H1 (cell line): ENCODE measurements around the gene WDR90. TPM values are rescaled to one million over a fixed set of nuclear protein-coding genes. Genes with fewer than 3 reads are reported as not detected.

Experiments used
- CTCF ChIA-PET: fragments of 300-600 bp; sonication (Branson Sonifier 250); formaldehyde crosslinking; loops from one replicate; lab custom pipeline; 2021; ENCODE audit not compliant: partially characterized antibody; lab: Charles Lee
- POLR2A ChIA-PET: fragments of 300-600 bp; sonication (Branson Sonifier 250); formaldehyde crosslinking; loops from one replicate; lab custom pipeline; 2021; ENCODE audit warnings: inconsistent platforms; ENCODE audit not compliant: partially characterized antibody; lab: Charles Lee
- DNase-seq, 2 experiments: peaks; one replicate each; pipeline versions ENCODE4 v3.0.0 to v3.0.0-alpha.2; 2010 to 2022; ENCODE audit warnings: low spot score in 2 of 2, low read depth in 1 of 2, mixed read lengths in 1 of 2
- FAIRE-seq: peaks from 2 replicates; lab custom pipeline; 2011; peaks lifted over from hg19 to GRCh38; lab: Jason Lieb, UNC
- H2AFZ ChIP-seq: 2 replicates; pipeline ENCODE4 v1.8.1; 2012; ENCODE audit warnings: low read length, inconsistent platforms
- H2AK5ac ChIP-seq: 2 replicates; pipeline ENCODE4 v1.6.1; 2013; ENCODE audit warnings: low read depth, low read length
- H2BK120ac ChIP-seq: replicated peaks from 2 replicates; pipeline ENCODE3; 2013; ENCODE audit warnings: low read depth, low read length, inconsistent platforms
- H2BK12ac ChIP-seq: 2 replicates; pipeline ENCODE4 v1.6.1; 2013; ENCODE audit warnings: low read depth, low read length
- H2BK15ac ChIP-seq: 2 replicates; pipeline ENCODE4 v1.6.1; 2013; ENCODE audit warnings: low read length
- H2BK20ac ChIP-seq: 2 replicates; pipeline ENCODE4 v1.6.1; 2013; ENCODE audit warnings: low read length
- H2BK5ac ChIP-seq: 2 replicates; pipeline ENCODE4 v1.6.1; 2013; ENCODE audit warnings: low read depth, low read length
- H3K14ac ChIP-seq: 2 replicates; pipeline ENCODE4 v1.6.1; 2013; ENCODE audit warnings: inconsistent platforms; ENCODE audit not compliant: insufficient read length
- H3K18ac ChIP-seq: 2 replicates; pipeline ENCODE4 v1.6.1; 2013; ENCODE audit warnings: low read length; ENCODE audit errors: extremely low read depth
- H3K23ac ChIP-seq: 2 replicates; pipeline ENCODE4 v1.6.1; 2013; ENCODE audit warnings: inconsistent platforms; ENCODE audit not compliant: insufficient read length
- H3K23me2 ChIP-seq: 2 replicates; pipeline ENCODE4 v1.6.1; 2013; ENCODE audit warnings: low read depth, low read length
- H3K27ac ChIP-seq: 2 replicates; pipeline ENCODE4 v1.6.1; 2011; ENCODE audit warnings: low read depth, low read length, inconsistent platforms
- H3K27me3 ChIP-seq, 4 experiments: replicated peaks in 1 of 4; 1 replicate in 1 of 4; 2 replicates in 3 of 4; pipeline versions ENCODE4 v1.6.1 to v1.8.1; 2011 to 2013; ENCODE audit warnings: low read length in 3 of 4, mild to moderate bottlenecking in 3 of 4, inconsistent platforms in 2 of 4, mixed read lengths in 2 of 4, moderate library complexity in 1 of 4; ENCODE audit not compliant: control insufficient read depth in 3 of 4, insufficient read depth in 3 of 4; ENCODE audit errors: extremely low read depth in 1 of 4
- H3K36me3 ChIP-seq, 4 experiments: 2 replicates each; pipeline versions ENCODE4 v1.6.1 to v1.8.1; 2011 to 2013; ENCODE audit warnings: mild to moderate bottlenecking in 4 of 4, low read length in 3 of 4, moderate library complexity in 2 of 4, control low read depth in 1 of 4, inconsistent platforms in 1 of 4; ENCODE audit not compliant: insufficient read depth in 4 of 4, control insufficient read depth in 2 of 4
- H3K4ac ChIP-seq: replicated peaks from 2 replicates; pipeline ENCODE3; 2013; ENCODE audit warnings: low read length, low read depth, mixed read lengths, inconsistent platforms; ENCODE audit not compliant: insufficient read length
- H3K4me1 ChIP-seq, 4 experiments: replicated peaks in 1 of 4; 1 replicate in 1 of 4; 2 replicates in 3 of 4; pipeline versions ENCODE4 v1.6.1 to v1.8.1; 2011 to 2013; ENCODE audit warnings: low read length in 3 of 4, inconsistent platforms in 2 of 4, mixed read lengths in 1 of 4; ENCODE audit not compliant: insufficient read depth in 4 of 4, control insufficient read depth in 3 of 4
- H3K4me2 ChIP-seq, 2 experiments: 2 replicates each; pipeline versions ENCODE4 v1.6.1 to v1.8.1; 2011 to 2013; ENCODE audit warnings: low read depth in 2 of 2, low read length in 2 of 2, control low read depth in 1 of 2, inconsistent platforms in 1 of 2, mild to moderate bottlenecking in 1 of 2; ENCODE audit not compliant: insufficient read depth in 1 of 2
- H3K4me3 ChIP-seq, 4 experiments: fragments of 200-600, 300-600 bp in 1 of 4; sonication (generic), shearing (Covaris generic), sonication (Bioruptor Twin) in 1 of 4; 2 replicates each; pipeline versions ENCODE4 v1.5.1 to v1.8.1; 2011 to 2016; ENCODE audit warnings: low read length in 4 of 4, low read depth in 3 of 4, control low read depth in 2 of 4, inconsistent platforms in 2 of 4, mild to moderate bottlenecking in 2 of 4, mixed read lengths in 1 of 4, moderate library complexity in 1 of 4; ENCODE audit not compliant: insufficient read depth in 2 of 4; ENCODE audit errors: extremely low read depth in 1 of 4
- H3K56ac ChIP-seq: replicated peaks from 2 replicates; pipeline ENCODE3; 2013; ENCODE audit warnings: low read depth, mild to moderate bottlenecking, mixed read lengths, low read length, inconsistent platforms; ENCODE audit not compliant: insufficient read length
- H3K79me1 ChIP-seq: 2 replicates; pipeline ENCODE4 v1.6.1; 2013; ENCODE audit warnings: low read depth, low read length, control low read depth
- H3K79me2 ChIP-seq, 2 experiments: 2 replicates each; pipeline versions ENCODE4 v1.6.1 to v1.8.1; 2012 to 2013; ENCODE audit warnings: low read length in 2 of 2, mild to moderate bottlenecking in 2 of 2, inconsistent platforms in 1 of 2; ENCODE audit not compliant: insufficient read depth in 2 of 2, control insufficient read depth in 1 of 2
- H3K9ac ChIP-seq, 4 experiments: replicated peaks in 1 of 4; 1 replicate in 1 of 4; 2 replicates in 3 of 4; pipeline versions ENCODE4 v1.6.1 to v1.8.1; 2011 to 2013; ENCODE audit warnings: low read depth in 3 of 4, low read length in 3 of 4, control low read depth in 2 of 4, mild to moderate bottlenecking in 2 of 4, moderate library complexity in 2 of 4, inconsistent platforms in 1 of 4; ENCODE audit errors: extremely low read depth in 1 of 4
- H3K9me3 ChIP-seq, 2 experiments: 2 replicates each; pipeline versions ENCODE4 v1.6.1 to v1.8.1; 2012 to 2013; ENCODE audit warnings: mild to moderate bottlenecking in 2 of 2, moderate library complexity in 2 of 2, control low read depth in 1 of 2, inconsistent platforms in 1 of 2, low read depth in 1 of 2, low read length in 1 of 2, mixed read lengths in 1 of 2; ENCODE audit not compliant: insufficient read depth in 2 of 2
- H4K20me1 ChIP-seq, 2 experiments: replicated peaks in 1 of 2; 2 replicates each; pipeline versions ENCODE3 to v1.8.1; 2011 to 2013; ENCODE audit warnings: inconsistent platforms in 2 of 2, low read length in 2 of 2, mild to moderate bottlenecking in 1 of 2; ENCODE audit not compliant: insufficient read depth in 2 of 2, control insufficient read depth in 1 of 2
- H4K5ac ChIP-seq: 2 replicates; pipeline ENCODE4 v1.6.1; 2013; ENCODE audit warnings: low read length, low read depth, mixed read lengths, inconsistent platforms; ENCODE audit not compliant: insufficient read length
- H4K8ac ChIP-seq: 2 replicates; pipeline ENCODE4 v1.8.0; 2013; ENCODE audit warnings: mild to moderate bottlenecking, moderate library complexity, low read length, inconsistent platforms; ENCODE audit not compliant: insufficient read depth; ENCODE audit errors: extremely low read depth
- H4K91ac ChIP-seq: replicated peaks from 2 replicates; pipeline ENCODE3; 2013; ENCODE audit warnings: low read length, mixed read lengths, inconsistent platforms; ENCODE audit not compliant: insufficient read length
- JUN ChIP-seq: IDR thresholded peaks from 2 replicates; pipeline ENCODE4 v1.6.1; 2011; ENCODE audit warnings: low read depth, mild to moderate bottlenecking, improper control_type of control experiment, low read length
- RFX5 ChIP-seq: IDR thresholded peaks from 2 replicates; pipeline ENCODE4 v1.6.1; 2011; ENCODE audit warnings: low read depth, low read length, improper control_type of control experiment, borderline replicate concordance
- SIN3A ChIP-seq, 2 experiments: IDR thresholded peaks in 1 of 2; conservative IDR thresholded peaks in 1 of 2; 2 replicates each; pipeline ENCODE4 v1.6.1; 2011 to 2012; ENCODE audit warnings: low read length in 2 of 2, improper control_type of control experiment in 1 of 2, low read depth in 1 of 2, mild to moderate bottlenecking in 1 of 2
- WGBS, 2 experiments: shearing (Covaris generic) in 1 of 2; methylation state at CpG; one replicate each; pipeline versions ENCODE4 v1.1.6 to v1.1.7; 2013 to 2015; ENCODE audit warnings: low lambda C conversion rate in 2 of 2, mixed read lengths in 2 of 2, inconsistent platforms in 1 of 2, low coverage in 1 of 2, missing lambda C conversion rate in 1 of 2; ENCODE audit not compliant: insufficient replicate concordance in 2 of 2, insufficient coverage in 1 of 2, insufficient read length in 1 of 2; ENCODE audit errors: extremely low coverage in 1 of 2, missing lambda C conversion rate in 1 of 2; 5-methylcytosine and 5-hydroxymethylcytosine counted together
- polyA plus RNA-seq, 7 experiments: library from polyadenylated mRNA; depleted of rRNA in 3 of 7; stranded (reverse) in 5 of 7; unstranded in 2 of 7; fragments of >200 nt in 5 of 7; fragments of 200-250 nt in 2 of 7; gene quantifications; 1 replicate in 5 of 7; 2 replicates in 1 of 7; 4 replicates in 1 of 7; pipeline versions ENCODE4 v1.2.1 to v1.2.3, GENCODE V29; 2011 to 2013; ENCODE audit warnings: missing spikeins in 2 of 7, mixed read lengths in 2 of 7
- total RNA-seq: library from RNA; stranded (reverse); fragmentation: NEBNext Ultra II Directional; extraction: Animal tissue kit (Norgen Biotek cat#: 25700); gene quantifications from 2 replicates; pipeline ENCODE4 v1.2.1, GENCODE V29; 2021

Gene WDR90
- total and polyA plus RNA-seq, 2 of the 8 experiments (the other 6 are each of a cell fraction or from before 2014, with no cell fraction given) = 24.0 to 47.2 TPM

GRCh38 chr16:645852-646678 is 3.1 kb upstream of the WDR90 start:
- Histone ChIP-seq H3K4me3 (no peak overlapping the region), H3K9ac (no peak overlapping the region), H3K23ac (no peak overlapping the region), H3K27me3 (peaks cover 0 to 5% (median 1%) of the 10 kb centered on the region in 4 experiments; a peak in 2 of 7 replicates), H4K91ac (no peak overlapping the region), H3K4ac (no peak overlapping the region), H3K18ac (no peak overlapping the region), H3K56ac (no peak overlapping the region), H2BK120ac (no peak overlapping the region), H3K79me1 (no peaks in the 10 kb centered on the region; the same call in 1 of the 2 replicates), H4K8ac (no peak overlapping the region), H3K9me3 (no peaks in the 10 kb centered on the region), H4K5ac (no peak overlapping the region), H3K4me1 (peaks cover 0 to 12% (median 9%) of the 10 kb centered on the region in 4 experiments; a peak in 6 of 7 replicates), H2AK5ac (no peak overlapping the region), H4K20me1 (peaks cover 0 to 7% of the 10 kb centered on the region in 2 experiments), H2BK15ac (no peak overlapping the region), H3K79me2 (peaks cover 0 to 2% of the 10 kb centered on the region in 2 experiments; a peak in 1 of 4 replicates), H3K27ac (no peak overlapping the region), H2BK5ac (no peak overlapping the region), H2BK12ac (no peak overlapping the region), H3K36me3 (no peaks in the 10 kb centered on the region), H3K23me2 (peaks cover 13% of the 10 kb centered on the region), H2BK20ac (no peak overlapping the region), H3K14ac (no peak overlapping the region), H3K4me2 (no peak overlapping the region), H2AFZ (no peak overlapping the region)
- ChIA-PET CTCF (interaction anchor here (1.2 to 3.4 kb wide), 3 partner anchors 15 to 19 kb away, joined by 3 to 22 read pairs (median 3); no protein-coding TSS in a partner anchor), POLR2A (interaction anchor here (1.0 to 1.9 kb wide), 4 partner anchors 10 to 29 kb away, joined by 3 to 4 read pairs (median 3); partner anchors contain the start of genes RHBDL1 and WFIKKN1)
- TF ChIP-seq SIN3A (conservative IDR thresholded peaks at IDR 0.05 in 1 of 2, IDR thresholded peaks at IDR 0.05 in 1 of 2; ENCODE audit: low read depth in 1 of 2, low read length in 2 of 2) (no peak), JUN (no peak), RFX5 (no peak)
- DNase-seq (no peak), FAIRE-seq (no peak)
- WGBS, 2 experiments = 89% methylated on average over 27 of the region's 32 CpGs; no CpG with 5 or more reads in 1 of the 2 experiments
